Prostate gland (tissue), 2 donors: ENCODE data around the gene RIPK4. TPM values are rescaled to one million over a fixed set of nuclear protein-coding genes. Genes with fewer than 3 reads are reported as not detected.

ENCODE experiments used
- DNase-seq: peaks from one replicate; pipeline ENCODE4 v3.0.0-alpha.2; 2019; ENCODE audit warnings: low spot score
- H3K27ac ChIP-seq, 2 donors: fragments of 200-600 bp; sonication (generic); 2 replicates each; pipeline ENCODE4 v1.5.1; 2017 to 2019
- H3K27me3 ChIP-seq: fragments of 200-600 bp; sonication (generic); replicated peaks from 2 replicates; pipeline ENCODE4 v1.5.1; 2019; ENCODE audit not compliant: insufficient read depth
- H3K36me3 ChIP-seq, 2 donors: fragments of 200-600 bp; sonication (generic); 1 replicate in 1 of 2; 2 replicates in 1 of 2; pipeline versions ENCODE4 v1.5.1 to v1.8.1; 2017 to 2019
- H3K4me1 ChIP-seq: fragments of 200-600 bp; sonication (generic); replicated peaks from 2 replicates; pipeline ENCODE4 v1.5.1; 2019
- H3K4me3 ChIP-seq, 2 donors: fragments of 200-600 bp; sonication (generic); 2 replicates each; pipeline ENCODE4 v1.5.1; 2017 to 2019
- H3K9me3 ChIP-seq: fragments of 200-600 bp; sonication (generic); 2 replicates; pipeline ENCODE4 v1.5.1; 2017
- CTCF ChIP-seq, 4 experiments: fragments of 200-600 bp in 2 of 4; fragments of 450-650 bp in 2 of 4; sonication (generic) in 2 of 4; IDR thresholded peaks; 1 replicate in 3 of 4; 2 replicates in 1 of 4; pipeline ENCODE4 v1.5.1; 2016 to 2019; ENCODE audit warnings: antibody characterized with exemption in 4 of 4, mild to moderate bottlenecking in 2 of 4, moderate library complexity in 2 of 4
- POLR2A ChIP-seq: fragments of 450-650 bp; IDR thresholded peaks from one replicate; pipeline ENCODE4 v1.6.1; 2016; ENCODE audit warnings: antibody characterized with exemption, mild to moderate bottlenecking
- POLR2AphosphoS5 ChIP-seq: sonication (generic); formaldehyde crosslinking; IDR thresholded peaks from one replicate; pipeline ENCODE4 v1.6.1; 2017; ENCODE audit warnings: antibody characterized with exemption
- WGBS: methylation state at CpG from one replicate; pipeline ENCODE4 v1.1.5; 2018; 5-methylcytosine and 5-hydroxymethylcytosine counted together
- intact Hi-C: fragments of 100-400 bp; cut with DNase I; formaldehyde crosslinking; loops from one replicate; pipeline ENCODE4 v1.14.2; 2022
- total RNA-seq, 2 donors: library from RNA; depleted of rRNA; stranded (reverse); fragments of >200 nt; gene quantifications; one replicate each; pipeline ENCODE4 v1.1.0, GENCODE V29; 2016

The RIPK4 gene
- total RNA-seq, 2 donors from 2014 or later: 26.9 to 52.6 TPM

GRCh38 chr21:41744028-41744930 is 22.6 kb downstream of the RIPK4 start:
- TF ChIP-seq CTCF (IDR thresholded peaks at IDR 0.05) (no peak), POLR2AphosphoS5 (no peak), POLR2A (no peak)
- intact Hi-C loops: no loop called here
- no peak for DNase-seq
- H3K9me3 ChIP-seq: no peaks in the 10 kb centered on the region
- no peaks in the 10 kb centered on the region for H3K27me3 ChIP-seq
- no peaks in the 10 kb centered on the region for H3K36me3 ChIP-seq
- no peak overlapping the region for H3K27ac ChIP-seq
- H3K4me3 ChIP-seq: no peak overlapping the region
- H3K4me1 ChIP-seq: no peaks in the 10 kb centered on the region
- WGBS: 77% methylated on average over 36 of the region's 43 CpGs

- Histone ChIP-seq H3K36me3 (no peaks in the 10 kb centered on the region), H3K27me3 (no peaks in the 10 kb centered on the region), H3K4me3 (no peak overlapping the region), H3K27ac (no peak overlapping the region), H3K4me1 (no peaks in the 10 kb centered on the region), H3K9me3 (no peaks in the 10 kb centered on the region)
- intact Hi-C loops: no loop called here
- TF ChIP-seq POLR2A (no peak), POLR2AphosphoS5 (no peak), CTCF (IDR thresholded peaks at IDR 0.05) (no peak)
- 82% methylated on average over 26 of the region's 26 CpGs for WGBS
- no peak for DNase-seq
These were observed 23.4 kb downstream of the RIPK4 start for GRCh38 chr21:41743321-41744027.

- Histone ChIP-seq H3K4me3 (no peak overlapping the region), H3K27me3 (no peaks in the 10 kb centered on the region), H3K27ac (no peak overlapping the region), H3K36me3 (no peaks in the 10 kb centered on the region), H3K4me1 (no peaks in the 10 kb centered on the region), H3K9me3 (no peaks in the 10 kb centered on the region)
- 83% methylated on average over 30 of the region's 30 CpGs for WGBS
- intact Hi-C loops: no loop called here
- no peak for TF ChIP-seq POLR2AphosphoS5
- no peak for TF ChIP-seq CTCF (IDR thresholded peaks at IDR 0.05)
- no peak for TF ChIP-seq POLR2A
- no peak for DNase-seq
These were observed 24.6 kb downstream of the RIPK4 start for GRCh38 chr21:41742073-41742875.

GRCh38 chr21:41741253-41742072 is 25.4 kb downstream of the RIPK4 start:
- Histone ChIP-seq H3K27ac (no peak overlapping the region), H3K27me3 (no peaks in the 10 kb centered on the region), H3K36me3 (no peaks in the 10 kb centered on the region), H3K4me1 (no peaks in the 10 kb centered on the region), H3K9me3 (no peaks in the 10 kb centered on the region), H3K4me3 (no peak overlapping the region)
- no peak for TF ChIP-seq POLR2A
- TF ChIP-seq CTCF (IDR thresholded peaks at IDR 0.05): no peak
- TF ChIP-seq POLR2AphosphoS5: no peak
- intact Hi-C loops: no loop called here
- 93% methylated on average over 49 of the region's 55 CpGs for WGBS
- DNase-seq: no peak
